Measurements from ENCODE around the gene HERPUD1.
"Not testable (repeated sequence)": the region's sequence is repeated elsewhere in the genome, so short reads cannot be mapped to it uniquely, and the experiment has no call there.

HERPUD1 gene

GRCh38 chr16:56953006-56953405 is 21.1 kb downstream of the HERPUD1 start:
- no peak for FAIRE-seq
- no peak for DNase-seq (ENCODE audit: low spot score)

- FAIRE-seq: no peak
- no peak for DNase-seq (ENCODE audit: low spot score)
Observed at GRCh38 chr16:56956076-56956475, 24.1 kb downstream of the HERPUD1 start.

- DNase-seq (ENCODE audit: low spot score) (no peak), FAIRE-seq (no peak)
Observed at GRCh38 chr16:56956756-56957155, 24.8 kb downstream of the HERPUD1 start.

GRCh38 chr16:56960681-56961281 is 28.8 kb downstream of the HERPUD1 start:
- DNase-seq (ENCODE audit: low spot score): no peak

GRCh38 chr16:56961386-56961785 is 29.4 kb downstream of the HERPUD1 start:
- DNase-seq (ENCODE audit: low spot score) (no peak), FAIRE-seq (no peak)

More at GRCh38 chr16:56960681-56961281, 28.8 kb downstream of the HERPUD1 start:
- no peak for FAIRE-seq

GRCh38 chr16:56961851-56962281 is 29.9 kb downstream of the HERPUD1 start, which contains the start of gene CETP:
CETP (plus strand) TSS chr16:56961950; CDS start chr16:56961980, 30 bp downstream.
- no peak for DNase-seq (ENCODE audit: low spot score)
- no peak for FAIRE-seq

- FAIRE-seq (no peak), DNase-seq (ENCODE audit: low spot score) (peak; percentile 73)
Observed at GRCh38 chr16:56964243-56965148, 32.6 kb downstream of the HERPUD1 start.

- DNase-seq (ENCODE audit: low spot score): no peak
- no peak for FAIRE-seq
Observed at GRCh38 chr16:56965149-56966092, 33.5 kb downstream of the HERPUD1 start.

- DNase-seq (ENCODE audit: low spot score) (no peak), FAIRE-seq (no peak)
Observed at GRCh38 chr16:56966093-56966475, 34.1 kb downstream of the HERPUD1 start.

DNA sequence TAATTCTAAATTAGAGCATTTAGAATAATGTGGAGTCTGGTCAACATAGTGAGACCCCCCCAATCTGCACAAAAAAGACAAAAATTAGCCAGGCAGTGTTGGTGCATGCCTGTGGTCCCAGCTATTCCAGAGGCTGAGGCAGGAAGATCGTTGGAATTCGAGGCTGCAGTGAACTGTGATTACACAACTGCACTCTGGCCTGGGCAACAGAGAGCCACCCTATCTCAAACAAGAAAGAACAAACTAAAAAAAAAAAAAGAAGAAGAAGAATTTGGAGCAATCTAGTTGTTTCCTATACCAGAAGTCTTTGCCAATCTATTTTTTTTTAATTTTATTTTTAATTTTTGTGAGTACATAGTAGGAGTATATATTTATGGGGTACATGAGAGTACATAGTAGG is 35.8 kb downstream of the HERPUD1 start:
- no peak for DNase-seq (ENCODE audit: low spot score)
- no peak for FAIRE-seq

GRCh38 chr16:56969769-56970168 is 37.8 kb downstream of the HERPUD1 start:
- no peak for FAIRE-seq
- DNase-seq (ENCODE audit: low spot score): no peak

DNA sequence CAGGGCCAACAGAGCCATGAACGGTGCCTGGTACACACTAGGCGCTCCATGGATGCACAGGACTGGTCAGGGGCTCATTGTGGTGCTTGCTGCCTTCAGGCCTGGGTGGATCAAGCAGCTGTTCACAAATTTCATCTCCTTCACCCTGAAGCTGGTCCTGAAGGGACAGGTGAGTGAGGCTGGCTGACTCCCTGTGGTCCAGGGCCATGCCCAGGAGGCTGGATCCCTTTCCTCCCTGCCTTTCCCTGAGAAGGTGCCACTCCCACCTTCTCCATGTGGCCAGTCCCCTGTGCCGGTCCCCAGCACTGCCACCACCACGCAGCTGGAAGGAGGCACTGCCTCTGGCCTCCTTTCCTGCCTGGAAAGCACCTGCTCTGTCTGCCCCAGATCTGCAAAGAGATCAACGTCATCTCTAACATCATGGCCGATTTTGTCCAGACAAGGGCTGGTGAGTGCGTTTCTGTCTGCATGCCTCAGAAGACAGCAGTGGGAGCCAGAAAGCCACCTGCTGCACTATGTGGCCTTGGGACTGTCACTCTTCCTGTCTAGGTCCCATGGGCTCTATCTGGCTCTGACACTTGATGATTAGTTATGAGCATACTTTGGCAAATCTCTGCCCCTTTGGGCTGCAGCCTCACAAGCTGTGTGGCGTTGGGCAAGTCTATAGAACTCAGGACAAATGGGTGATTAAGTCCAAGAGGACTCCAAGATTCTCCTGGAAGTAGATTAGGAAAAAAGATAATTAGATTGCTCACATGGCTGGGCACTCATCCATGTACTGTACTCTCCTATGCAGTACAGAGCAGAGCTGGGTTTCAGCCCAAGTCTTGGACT is 39.2 kb downstream of the HERPUD1 start:
- FAIRE-seq (no peak), DNase-seq (ENCODE audit: low spot score) (no peak)

- no peak for DNase-seq (ENCODE audit: low spot score)
- no peak for FAIRE-seq
Observed at GRCh38 chr16:56971768-56972043, 39.8 kb downstream of the HERPUD1 start.

- no peak for FAIRE-seq
Observed at GRCh38 chr16:56972403-56973293, 40.7 kb downstream of the HERPUD1 start.

GRCh38 chr16:56973294-56973689 is 41.4 kb downstream of the HERPUD1 start:
- no peak for DNase-seq (ENCODE audit: low spot score)
- no peak for FAIRE-seq

More at GRCh38 chr16:56972403-56973293, 40.7 kb downstream of the HERPUD1 start:
- DNase-seq (ENCODE audit: low spot score): no peak

DNA sequence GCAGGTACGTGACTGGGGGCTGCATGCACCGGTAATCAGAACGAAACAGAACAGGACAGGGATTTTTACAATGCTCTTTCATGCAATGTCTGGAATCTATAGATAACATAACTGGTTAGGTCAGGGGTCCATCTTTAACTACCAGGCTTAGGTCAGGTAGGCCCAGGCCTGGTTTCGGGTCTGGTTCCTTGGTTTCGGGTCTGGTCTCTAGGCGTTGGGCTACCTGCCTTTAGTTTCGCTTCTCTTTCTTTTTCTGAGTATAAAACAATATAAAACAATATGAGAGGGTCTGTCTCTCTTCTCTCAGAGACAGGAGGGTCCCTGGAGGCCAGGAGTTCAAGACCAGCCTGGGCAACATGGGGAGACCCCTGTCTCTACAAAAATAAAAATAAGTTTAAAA is 42.0 kb downstream of the HERPUD1 start:
- FAIRE-seq: not testable (repeated sequence)

DNA sequence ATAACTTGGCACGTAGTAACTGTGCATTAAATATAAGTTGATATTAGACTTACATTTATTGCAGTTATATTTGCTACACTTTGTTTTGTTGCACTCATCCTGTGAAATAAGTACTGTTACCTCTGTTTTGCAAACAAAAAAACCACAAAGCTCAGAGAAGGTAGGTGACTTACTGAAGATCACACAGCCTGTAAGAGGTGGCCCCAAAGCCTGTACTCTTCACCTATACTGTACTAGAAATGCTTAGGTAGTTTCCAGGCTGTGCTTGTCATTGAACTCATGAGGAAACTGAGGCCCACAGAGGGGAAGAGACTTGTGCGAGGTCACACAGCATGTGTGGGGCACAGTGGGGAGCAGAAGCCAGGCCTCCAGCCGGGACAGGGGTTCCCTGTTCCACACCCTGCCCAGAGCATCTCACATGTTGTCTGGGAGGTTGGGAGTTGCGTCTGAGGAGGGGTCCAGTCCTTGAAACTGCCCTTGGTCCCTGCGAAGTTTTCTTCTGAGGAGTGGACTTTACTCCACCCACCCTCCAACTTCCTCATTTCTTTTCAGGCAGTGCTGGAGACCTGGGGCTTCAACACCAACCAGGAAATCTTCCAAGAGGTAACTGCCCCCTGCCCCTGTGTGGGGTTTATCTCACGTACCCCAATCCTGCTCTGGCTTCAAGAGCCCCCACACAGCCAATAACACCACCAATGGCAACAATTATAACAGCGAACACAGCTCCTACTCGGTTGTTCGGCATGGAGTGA is 42.8 kb downstream of the HERPUD1 start:
- DNase-seq (ENCODE audit: low spot score) (no peak), FAIRE-seq (no peak)

More for the DNA sequence above, 42.0 kb downstream of the HERPUD1 start:
- DNase-seq (ENCODE audit: low spot score): not testable (repeated sequence)

DNA sequence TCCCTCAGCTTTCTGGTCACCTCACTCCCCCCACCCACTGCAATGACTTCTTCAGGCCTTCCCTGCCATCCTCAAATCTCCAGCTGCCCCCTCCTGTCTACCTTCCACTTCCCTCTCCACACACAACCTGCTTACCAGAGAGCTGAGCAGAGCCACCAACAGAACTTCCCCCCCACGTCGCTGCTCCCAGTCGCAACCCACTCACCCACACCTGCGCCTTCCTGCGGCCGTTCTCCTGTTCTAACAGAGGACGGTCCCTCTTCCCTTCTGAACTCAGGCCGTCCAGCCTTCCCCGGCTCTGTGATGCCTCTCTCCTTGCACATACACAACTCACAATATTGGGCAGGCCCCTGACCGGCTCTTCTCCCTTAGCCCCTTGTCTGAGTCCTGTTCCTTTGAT is 43.8 kb downstream of the HERPUD1 start:
- DNase-seq (ENCODE audit: low spot score) (no peak), FAIRE-seq (no peak)

GRCh38 chr16:56977216-56977615 is 45.3 kb downstream of the HERPUD1 start:
- FAIRE-seq: no peak

More at GRCh38 chr16:56977216-56977615, 45.3 kb downstream of the HERPUD1 start:
- DNase-seq (ENCODE audit: low spot score): no peak
